GM19438 (cell line): Measurements from ENCODE around the gene RNU6-7.

Source experiments
- ATAC-seq: cut with Tn5 transposase; IDR thresholded peaks from one replicate; pipeline ENCODE4 v1.9.1; 2021; ENCODE audit warnings: low read depth; ENCODE audit not compliant: unreplicated experiment

RNU6-7 gene

DNA sequence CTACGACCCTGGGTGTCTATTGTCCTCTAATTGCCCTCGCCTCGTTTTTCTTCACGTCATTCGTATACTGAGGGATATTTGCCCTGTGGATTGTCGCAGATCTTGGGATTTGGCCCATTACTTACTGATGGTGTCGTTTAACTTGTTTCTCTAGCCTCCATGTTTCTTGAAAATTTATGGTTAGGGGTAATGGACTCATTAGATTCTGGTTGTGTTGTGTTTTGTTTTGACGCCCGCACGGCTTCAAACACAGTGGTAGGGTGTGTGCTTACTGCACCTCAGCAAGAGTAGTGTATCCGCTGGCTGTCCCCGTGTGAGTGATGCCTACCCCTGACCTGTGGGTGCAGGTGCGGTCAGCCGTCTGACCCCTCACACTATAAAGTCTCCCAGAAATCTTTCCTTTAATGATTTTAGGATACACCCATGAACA is 2.1 kb downstream of the RNU6-7 start:
- ATAC-seq: no peak

DNA sequence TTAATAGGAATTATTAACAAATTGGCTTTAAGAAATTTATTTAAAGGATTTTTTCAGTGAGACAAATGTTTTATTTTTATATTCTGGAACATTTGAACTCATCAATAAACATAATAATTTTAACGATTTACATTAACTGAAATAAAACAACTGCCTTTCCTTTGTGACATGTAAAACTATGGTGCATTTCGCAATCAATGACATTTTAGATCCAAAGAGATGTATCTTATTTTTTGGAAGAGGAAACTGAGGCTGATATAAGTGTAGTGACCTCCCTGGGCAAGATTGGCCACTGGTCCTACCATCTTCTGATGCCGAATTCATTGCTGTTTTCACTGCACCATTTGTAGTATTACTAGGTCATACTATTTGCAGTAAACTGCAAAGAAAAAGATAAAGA is 3.7 kb downstream of the RNU6-7 start:
- ATAC-seq: no peak

DNA sequence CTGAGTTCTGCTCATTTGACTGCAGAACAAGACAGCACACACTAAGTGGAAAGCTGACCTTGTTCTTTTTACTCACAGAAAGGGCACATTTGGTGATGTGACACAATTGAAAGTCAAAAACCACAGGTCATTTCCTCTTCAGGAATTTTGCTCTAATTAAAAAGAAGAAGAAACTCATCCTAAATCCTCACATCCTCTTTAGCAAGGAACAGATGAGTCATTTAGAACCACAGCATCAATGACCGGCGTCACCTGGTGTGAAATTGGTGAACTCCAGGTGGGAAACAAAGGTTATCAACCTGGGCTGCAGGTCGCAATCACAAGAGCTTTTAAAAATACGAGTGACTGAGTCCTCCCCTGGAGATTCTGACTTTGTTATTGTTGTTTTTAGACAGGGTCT is 4.1 kb downstream of the RNU6-7 start:
- no peak for ATAC-seq

- no peak for ATAC-seq
Measured at GRCh38 chr14:32206552-32206951, 4.7 kb downstream of the RNU6-7 start.

DNA sequence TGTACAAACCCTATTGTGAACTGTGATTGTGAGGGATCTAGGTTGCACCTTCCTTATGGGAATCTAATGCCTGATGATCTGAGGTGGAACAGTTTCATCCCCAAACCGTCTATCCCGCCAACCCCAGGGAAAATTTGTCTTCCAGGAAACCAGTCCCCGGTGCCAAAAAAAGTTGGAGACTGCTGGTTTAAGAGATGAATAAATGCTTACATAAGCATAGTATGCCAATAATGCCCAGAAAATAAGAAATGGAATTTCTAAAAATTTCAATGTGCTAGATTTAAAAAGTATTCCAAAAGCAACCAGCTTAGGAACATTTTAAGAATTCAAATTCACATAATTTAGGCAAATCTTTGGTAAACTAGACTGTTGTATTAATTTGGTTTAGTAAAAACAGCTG is 6.6 kb downstream of the RNU6-7 start:
- ATAC-seq: no peak

DNA sequence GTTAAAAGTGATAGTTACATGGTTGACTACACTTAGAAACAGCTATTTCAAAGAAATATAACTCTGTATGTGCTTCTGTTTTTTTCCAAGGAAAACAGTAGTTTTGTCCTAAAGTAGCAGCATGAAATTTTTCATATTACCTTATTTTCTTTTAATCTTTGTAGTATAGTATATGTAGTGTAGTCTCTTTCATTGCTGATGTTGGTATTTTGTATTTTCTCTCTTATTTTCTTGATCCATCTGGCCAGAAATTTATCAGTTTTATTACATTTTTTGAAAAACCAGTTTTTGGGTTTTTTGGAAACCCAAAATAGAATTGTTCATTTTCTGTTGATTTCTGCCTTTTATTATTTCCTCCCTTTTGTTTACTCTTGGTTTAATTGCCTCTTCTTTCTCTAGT is 7.6 kb downstream of the RNU6-7 start:
- no peak for ATAC-seq

GRCh38 chr14:32211068-32211404 is 9.2 kb downstream of the RNU6-7 start:
- ATAC-seq: no peak

DNA sequence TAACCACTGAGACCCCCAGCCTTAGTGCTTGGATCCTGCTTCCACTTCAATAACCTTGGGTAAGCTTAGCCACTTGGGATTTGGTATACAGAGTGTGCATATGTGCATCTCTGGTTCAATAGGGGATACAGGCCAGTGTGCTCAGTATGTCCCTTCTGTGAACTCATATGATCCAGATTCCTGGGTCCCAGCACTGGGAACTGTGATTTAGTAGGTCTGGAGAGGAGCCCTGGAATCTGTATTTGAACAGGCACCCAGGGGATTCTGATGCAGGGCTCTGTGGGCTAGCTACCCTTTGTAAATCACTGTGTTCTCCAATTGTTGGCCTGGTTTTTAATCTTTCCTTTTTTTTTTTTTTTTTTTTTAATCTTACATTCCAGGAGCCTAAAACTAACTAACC is 11.0 kb downstream of the RNU6-7 start:
- no peak for ATAC-seq

- no peak for ATAC-seq
Measured at GRCh38 chr14:32217301-32217700, 15.5 kb downstream of the RNU6-7 start.

- ATAC-seq: no peak
Measured at GRCh38 chr14:32224737-32225377, 23.0 kb downstream of the RNU6-7 start.

- no peak for ATAC-seq
Measured at GRCh38 chr14:32225378-32225920, 23.6 kb downstream of the RNU6-7 start.

- no peak for ATAC-seq
Measured at GRCh38 chr14:32226056-32226455, 24.2 kb downstream of the RNU6-7 start.

DNA sequence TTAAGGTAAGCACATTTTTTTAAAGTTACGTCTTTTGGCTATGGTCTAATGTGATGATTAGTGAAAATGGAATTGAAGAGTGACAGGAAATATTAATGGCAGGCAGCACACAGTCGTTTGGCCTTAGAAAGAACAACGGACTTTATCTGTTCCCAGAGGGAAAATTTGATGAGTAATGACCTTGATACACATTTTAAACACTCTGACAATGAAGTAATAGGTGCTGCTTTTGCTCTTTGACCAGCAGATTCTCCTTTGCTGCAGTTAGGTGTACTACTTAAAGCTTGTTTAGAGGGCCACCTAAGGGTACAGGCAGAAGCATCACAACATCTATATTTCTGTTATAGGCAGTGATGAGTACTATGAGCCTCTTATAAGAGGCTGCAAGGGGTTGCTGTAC is 28.3 kb downstream of the RNU6-7 start:
- no peak for ATAC-seq

DNA sequence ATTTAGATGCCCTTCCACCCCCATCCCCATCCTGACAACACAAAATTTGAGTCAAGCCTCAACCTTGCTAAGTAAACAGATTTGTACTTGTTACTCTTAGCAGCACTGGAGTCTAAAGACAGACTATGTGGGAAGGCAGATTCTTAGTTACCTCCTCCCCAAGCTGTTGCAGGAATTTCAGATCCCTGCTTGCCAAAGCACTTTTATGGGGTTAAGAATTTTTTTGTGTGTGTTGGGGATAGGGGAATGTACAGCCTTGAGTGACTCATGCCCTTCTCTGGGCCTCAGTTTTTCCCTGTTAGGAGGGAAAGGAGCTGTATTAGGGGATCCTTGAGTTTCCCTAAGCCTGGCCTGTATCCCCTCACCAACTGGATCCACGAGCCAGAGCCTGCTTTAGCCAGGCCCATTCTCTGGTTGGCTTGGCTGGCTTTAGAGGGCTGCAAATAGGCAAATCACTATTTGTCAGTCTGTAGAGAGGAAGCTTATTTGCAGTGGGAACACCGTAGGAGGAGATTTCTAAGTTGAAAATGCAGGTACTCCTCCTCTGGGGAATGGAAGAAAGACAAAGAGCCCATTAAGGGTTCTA is 28.9 kb downstream of the RNU6-7 start:
- ATAC-seq: no peak

DNA sequence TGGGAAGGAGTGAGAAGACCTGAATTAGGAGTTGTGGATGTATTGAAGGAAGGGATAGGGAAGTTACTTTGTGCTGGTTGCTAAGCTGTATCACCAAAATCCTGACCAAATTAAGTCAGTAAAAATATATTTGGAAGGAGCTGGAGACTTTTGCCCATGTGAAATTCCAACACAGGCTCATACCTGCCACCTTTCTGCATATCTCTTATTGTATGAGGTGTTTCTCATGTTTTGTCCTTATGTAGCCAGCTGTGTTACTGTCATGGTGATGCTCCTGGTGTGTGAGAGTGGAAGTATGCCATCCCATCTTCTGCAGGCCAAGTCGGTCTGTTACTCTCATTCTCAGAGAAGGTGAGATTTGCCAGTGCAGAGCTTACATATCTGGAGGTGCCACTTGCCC is 30.6 kb downstream of the RNU6-7 start:
- ATAC-seq: no peak

GRCh38 chr14:32233260-32233659 is 31.4 kb downstream of the RNU6-7 start:
- ATAC-seq: no peak

- ATAC-seq: no peak
Measured at GRCh38 chr14:32244404-32244803, 42.6 kb downstream of the RNU6-7 start.

DNA sequence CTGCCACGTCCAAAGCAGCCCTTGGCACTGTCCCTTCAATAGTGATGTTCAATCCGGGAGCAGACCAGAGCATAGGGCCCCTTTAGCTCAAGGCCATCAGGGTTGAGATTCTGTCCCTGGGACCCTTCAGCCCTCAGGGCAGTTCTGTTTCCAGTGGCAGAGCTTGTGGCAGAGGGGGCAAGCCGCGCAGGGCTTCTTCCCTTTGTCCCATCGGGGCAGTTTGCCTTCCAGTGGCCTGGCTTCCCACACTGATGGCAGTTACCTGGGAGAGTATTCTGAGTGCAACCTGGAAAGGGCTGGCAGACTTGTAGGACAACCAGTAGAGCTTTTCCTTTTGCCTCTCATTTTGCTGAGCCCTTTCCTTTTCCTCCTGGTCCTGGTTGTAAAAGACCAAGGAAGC is 44.9 kb downstream of the RNU6-7 start:
- no peak for ATAC-seq

DNA sequence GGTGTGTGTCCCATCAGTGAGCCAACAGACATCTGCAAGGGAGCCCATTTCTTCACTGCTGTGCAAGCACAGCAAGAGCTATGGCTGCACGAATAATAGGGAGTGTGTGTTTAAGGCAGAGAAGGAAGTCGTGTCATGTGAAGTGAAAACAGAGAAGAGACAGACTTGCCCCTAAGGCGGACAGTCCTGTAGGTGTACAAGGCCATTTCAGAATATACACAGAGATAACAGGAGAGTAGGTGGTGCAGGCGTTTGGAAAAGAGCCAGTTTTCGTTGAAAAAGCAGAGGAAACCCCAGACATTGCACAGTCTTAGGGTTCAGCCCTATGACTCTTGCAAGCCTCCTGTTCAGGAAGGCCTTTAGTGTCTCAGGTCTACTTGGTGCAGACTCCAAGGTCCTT is 47.5 kb downstream of the RNU6-7 start:
- ATAC-seq: no peak

GRCh38 chr14:32249780-32250179 is 47.9 kb downstream of the RNU6-7 start:
- ATAC-seq: no peak

GRCh38 chr14:32250681-32251080 is 48.8 kb downstream of the RNU6-7 start:
- no peak for ATAC-seq

GRCh38 chr14:32251530-32251929 is 49.7 kb downstream of the RNU6-7 start:
- no peak for ATAC-seq
